Measurements from ENCODE around the gene SLC5A9. TPM values are rescaled to one million over a fixed set of nuclear protein-coding genes. Genes with fewer than 3 reads are reported as not detected.

The SLC5A9 gene
- total RNA-seq (1 to 10 TPM in 1 of 7 donors, under 1 TPM in 3, not detected in 3; 0.36 to 1.4 (median 0.72) TPM), polyA plus RNA-seq (under 1 TPM in 1 of 2 donors, not detected in 1; 0.01 TPM)
- long read RNA-seq, donor 1, partial matches to known transcripts, result 0 of 5 reads
- long read RNA-seq, donor 1, other reads (novel, unspliced or antisense), result 5 of 5 reads
- long read RNA-seq, donor 2, result 0 reads
- long read RNA-seq, donor 3, partial matches to known transcripts, result 0 of 9 reads
- long read RNA-seq, donor 3, other reads (novel, unspliced or antisense), result 9 of 9 reads

- Histone ChIP-seq H3K27ac (no peak within 1 kb of the TSS), H3K9me3 (no peaks in the 10 kb centered on the region), H3K4me3 (no peak within 1 kb of the TSS), H3K36me3 (no peaks in the 10 kb centered on the region), H3K4me1 (ENCODE audit: insufficient read depth) (no peaks in the 10 kb centered on the region), H3K27me3 (no peaks in the 10 kb centered on the region)
- no peak for TF ChIP-seq CTCF (IDR thresholded peaks at IDR 0.05)
- TF ChIP-seq EP300 (IDR thresholded peaks at IDR 0.05), result no peak
- no peak for TF ChIP-seq POLR2A (IDR thresholded peaks at IDR 0.05)
- WGBS, 3 donors, result 87 to 89% (median 88%) methylated on average over 8 of the region's 8 CpGs
- intact Hi-C loops (cut with DNase I), result no loop called here
- no peak for DNase-seq
Measured at GRCh38 chr1:48222501-48223242, at the start of gene SLC5A9. SLC5A9 (plus strand) TSS chr1:48222716; CDS start chr1:48222737, 21 bp downstream.

- Histone ChIP-seq H3K27ac (no peak overlapping the region), H3K36me3 (no peaks in the 10 kb centered on the region), H3K4me3 (no peak overlapping the region), H3K4me1 (ENCODE audit: insufficient read depth) (no peaks in the 10 kb centered on the region), H3K27me3 (no peaks in the 10 kb centered on the region), H3K9me3 (no peaks in the 10 kb centered on the region)
- TF ChIP-seq POLR2A (IDR thresholded peaks at IDR 0.05), result no peak
- TF ChIP-seq EP300 (IDR thresholded peaks at IDR 0.05), result no peak
- TF ChIP-seq CTCF (IDR thresholded peaks at IDR 0.05), result no peak
- intact Hi-C loops (cut with DNase I), result no loop called here
- no peak for DNase-seq
Measured at GRCh38 chr1:48175116-48175515, 47.4 kb upstream of the SLC5A9 start.

GRCh38 chr1:48177257-48177656, 45.3 kb upstream of the SLC5A9 start:
- no peak overlapping the region for H3K4me3 ChIP-seq
- no peak overlapping the region for H3K27ac ChIP-seq
- no peaks in the 10 kb centered on the region for H3K9me3 ChIP-seq
- H3K27me3 ChIP-seq, result no peaks in the 10 kb centered on the region
- DNase-seq, result peak in 1 of 5 donors; percentile 17
- no peaks in the 10 kb centered on the region for H3K36me3 ChIP-seq
- TF ChIP-seq POLR2A (IDR thresholded peaks at IDR 0.05) (no peak), CTCF (IDR thresholded peaks at IDR 0.05) (no peak), EP300 (IDR thresholded peaks at IDR 0.05) (no peak)
- WGBS, 3 donors, result 44 to 59% (median 48%) methylated on average over 4 of the region's 4 CpGs
- H3K4me1 ChIP-seq (ENCODE audit: insufficient read depth), result no peaks in the 10 kb centered on the region
- intact Hi-C loops (cut with DNase I), result no loop called here

GRCh38 chr1:48181669-48182367, 40.7 kb upstream of the SLC5A9 start:
- no peak for DNase-seq
- Histone ChIP-seq H3K4me3 (no peak overlapping the region), H3K27me3 (no peaks in the 10 kb centered on the region), H3K4me1 (ENCODE audit: insufficient read depth) (no peaks in the 10 kb centered on the region), H3K27ac (no peak overlapping the region), H3K36me3 (no peaks in the 10 kb centered on the region), H3K9me3 (no peaks in the 10 kb centered on the region)
- 87 to 93% (median 88%) methylated on average over 5 of the region's 5 CpGs for WGBS, 3 donors
- TF ChIP-seq CTCF (IDR thresholded peaks at IDR 0.05) (no peak), POLR2A (IDR thresholded peaks at IDR 0.05) (no peak)
- intact Hi-C loops (cut with DNase I), result no loop called here
